ENCODE measurements around the gene GAP43.

GRCh38 chr3:115660646-115661337, 37.5 kb downstream of the GAP43 start:
- TF ChIP-seq CTCF (conservative IDR thresholded peaks at IDR 0.05; ENCODE audit: low read length) (no peak), EZH2phosphoT487 (IDR thresholded peaks at IDR 0.05; ENCODE audit: borderline replicate concordance) (no peak)

Data from Loucy (cell line).